GM19043 (cell line): ENCODE results near the gene LAMA4.
A peak's percentile ranks its signal among the peaks of the same experiment; 100 is the strongest.
"Not testable (repeated sequence)": the region's sequence is repeated elsewhere in the genome, so short reads cannot be mapped to it uniquely, and the experiment has no call there.

ENCODE experiments used
- ATAC-seq: cut with Tn5 transposase; IDR thresholded peaks from one replicate; pipeline ENCODE4 v1.9.1; 2021; ENCODE audit warnings: low read depth; ENCODE audit not compliant: unreplicated experiment

Gene LAMA4

GRCh38 chr6:112106026-112106425 lies 148.3 kb downstream of the LAMA4 start:
- ATAC-seq = not testable (repeated sequence)

- no peak for ATAC-seq
Measured at GRCh38 chr6:112100561-112100960, 153.8 kb downstream of the LAMA4 start.

- ATAC-seq = no peak
Measured at GRCh38 chr6:112096901-112097300, 157.5 kb downstream of the LAMA4 start.

- ATAC-seq = no peak
Measured at GRCh38 chr6:112087916-112088315, 166.5 kb downstream of the LAMA4 start.

GRCh38 chr6:112087136-112087911 lies 167.0 kb downstream of the LAMA4 start, which contains the start of the genes FAM229B and TUBE1:
Gene FAM229B (plus strand): TSS chr6:112087591. CDS start chr6:112099284, 11,693 bp downstream.
Gene TUBE1 (minus strand): TSS chr6:112087482. CDS start chr6:112087434, 48 bp downstream.
- peak; percentile 95 for ATAC-seq

GRCh38 chr6:112086744-112087135 lies 167.6 kb downstream of the LAMA4 start:
- ATAC-seq = peak; percentile 16

GRCh38 chr6:112085286-112086065 lies 168.9 kb downstream of the LAMA4 start:
- no peak for ATAC-seq

- no peak for ATAC-seq
Measured at GRCh38 chr6:112081569-112081968, 172.8 kb downstream of the LAMA4 start.

- no peak for ATAC-seq
Measured at GRCh38 chr6:112066606-112067005, 187.8 kb downstream of the LAMA4 start.

GRCh38 chr6:112065426-112065986 lies 188.9 kb downstream of the LAMA4 start:
- no peak for ATAC-seq

GRCh38 chr6:112062966-112063365 lies 191.4 kb downstream of the LAMA4 start:
- ATAC-seq = no peak

- ATAC-seq = no peak
Measured at GRCh38 chr6:112061605-112062004, 192.8 kb downstream of the LAMA4 start.
